GM19372 (cell line): Measurements from ENCODE around the gene CPED1.
"Not testable (repeated sequence)": the region's sequence is repeated elsewhere in the genome, so short reads cannot be mapped to it uniquely, and the experiment has no call there.

Source experiments
- ATAC-seq: cut with Tn5 transposase; IDR thresholded peaks from one replicate; pipeline ENCODE4 v1.9.1; 2021; ENCODE audit warnings: mild to moderate bottlenecking, low read depth, moderate library complexity; ENCODE audit not compliant: unreplicated experiment

The CPED1 gene

GRCh38 chr7:121119047-121119446 lies 130.5 kb downstream of the CPED1 start:
- no peak for ATAC-seq

- ATAC-seq, result no peak
Observed at GRCh38 chr7:121123032-121123431, 134.5 kb downstream of the CPED1 start.

GRCh38 chr7:121125454-121125853 lies 136.9 kb downstream of the CPED1 start:
- not testable (repeated sequence) for ATAC-seq

GRCh38 chr7:121126201-121126600 lies 137.7 kb downstream of the CPED1 start:
- no peak for ATAC-seq

- ATAC-seq, result no peak
Observed at GRCh38 chr7:121126801-121127534, 138.5 kb downstream of the CPED1 start.

GRCh38 chr7:121132940-121133339 lies 144.4 kb downstream of the CPED1 start:
- no peak for ATAC-seq

- ATAC-seq, result no peak
Observed at GRCh38 chr7:121133444-121133843, 144.9 kb downstream of the CPED1 start.

- ATAC-seq, result no peak
Observed at GRCh38 chr7:121137580-121137979, 149.1 kb downstream of the CPED1 start.

- peak; percentile 98 for ATAC-seq
Observed at GRCh38 chr7:121138262-121138933, 149.9 kb downstream of the CPED1 start.

- no peak for ATAC-seq
Observed at GRCh38 chr7:121139427-121139826, 150.9 kb downstream of the CPED1 start.

- no peak for ATAC-seq
Observed at GRCh38 chr7:121140790-121141189, 152.3 kb downstream of the CPED1 start.

GRCh38 chr7:121151774-121152221 lies 163.3 kb downstream of the CPED1 start:
- ATAC-seq, result no peak

GRCh38 chr7:121153411-121153810 lies 164.9 kb downstream of the CPED1 start:
- ATAC-seq, result no peak

- ATAC-seq, result no peak
Observed at GRCh38 chr7:121153995-121154394, 165.5 kb downstream of the CPED1 start.

- ATAC-seq, result no peak
Observed at GRCh38 chr7:121156825-121157224, 168.3 kb downstream of the CPED1 start.

- ATAC-seq, result no peak
Observed at GRCh38 chr7:121157341-121157751, 168.8 kb downstream of the CPED1 start.

GRCh38 chr7:121157885-121158590 lies 169.5 kb downstream of the CPED1 start:
- ATAC-seq, result no peak

- ATAC-seq, result no peak
Observed at GRCh38 chr7:121158665-121159064, 170.2 kb downstream of the CPED1 start.

- ATAC-seq, result no peak
Observed at GRCh38 chr7:121159553-121159952, 171.0 kb downstream of the CPED1 start.

GRCh38 chr7:121160150-121161008 lies 171.9 kb downstream of the CPED1 start:
- no peak for ATAC-seq
